SH-SY5Y (cell line): ENCODE data around the gene GSG1L.

Experiments used
- GATA2 ChIP-seq: IDR thresholded peaks from 2 replicates; pipeline ENCODE4 v1.6.1; 2011; ENCODE audit warnings: mild to moderate bottlenecking, low read depth, low read length
- GATA3 ChIP-seq: IDR thresholded peaks from 2 replicates; pipeline ENCODE4 v1.6.1; 2011; ENCODE audit warnings: low read depth, mild to moderate bottlenecking, low read length, moderate library complexity

GRCh38 chr16:27932542-27933135, 130.9 kb downstream of the GSG1L start:
- TF ChIP-seq GATA2 = no peak
- no peak for TF ChIP-seq GATA3
